ENCODE measurements around the gene COL28A1. TPM values are rescaled to one million over a fixed set of nuclear protein-coding genes. Genes with fewer than 3 reads are reported as not detected.

COL28A1 gene
- total and polyA plus RNA-seq, 4 donors = 1.3 to 10.2 (median 3.2) TPM

- ATAC-seq (ENCODE audit: insufficient read depth, low FRiP score) (no peak), DNase-seq (no peak)
- Histone ChIP-seq H3K27ac (ENCODE audit: low read depth in 1 of 2, low read length in 1 of 2) (no peak overlapping the region), H3K4me3 (no peak overlapping the region), H3K4me1 (ENCODE audit: control insufficient read depth in 5 of 5, insufficient read depth in 5 of 5, low read length in 5 of 5) (no peaks in the 10 kb centered on the region), H3K9ac (ENCODE audit: insufficient read depth in 1 of 2, low read length in 2 of 2) (no peak overlapping the region), H3K9me3 (ENCODE audit: control insufficient read depth in 4 of 4, insufficient read depth in 3 of 4, low read length in 3 of 4) (no peaks in the 10 kb centered on the region), H3K36me3 (ENCODE audit: control insufficient read depth in 4 of 4, insufficient read depth in 4 of 4, low read length in 4 of 4) (peaks cover 0 to 2% (median 0%) of the 10 kb centered on the region in 4 donors), H3K27me3 (ENCODE audit: control insufficient read depth in 3 of 3, insufficient read depth in 3 of 3, low read length in 2 of 3) (no peaks in the 10 kb centered on the region)
- 89 to 93% methylated on average over 2 of the region's 2 CpGs for WGBS, 2 donors
- TF ChIP-seq CTCF (IDR thresholded peaks at IDR 0.05; ENCODE audit: control extremely low read depth, extremely low read depth) = no peak
These were observed 16.6 kb downstream of the COL28A1 start for GRCh38 chr7:7519056-7519455.

- 28 to 32% methylated on average over 3 of the region's 3 CpGs for WGBS, 2 donors
- Histone ChIP-seq H3K4me1 (ENCODE audit: control insufficient read depth in 5 of 5, insufficient read depth in 5 of 5, low read length in 5 of 5) (no peaks in the 10 kb centered on the region), H3K27me3 (ENCODE audit: control insufficient read depth in 3 of 3, insufficient read depth in 3 of 3, low read length in 2 of 3) (no peaks in the 10 kb centered on the region), H3K36me3 (ENCODE audit: control insufficient read depth in 4 of 4, insufficient read depth in 4 of 4, low read length in 4 of 4) (no peaks in the 10 kb centered on the region), H3K9me3 (ENCODE audit: control insufficient read depth in 4 of 4, insufficient read depth in 3 of 4, low read length in 3 of 4) (peaks cover 0 to 1% (median 0%) of the 10 kb centered on the region in 4 donors), H3K4me3 (no peak overlapping the region), H3K9ac (ENCODE audit: insufficient read depth in 1 of 2, low read length in 2 of 2) (no peak overlapping the region), H3K27ac (ENCODE audit: low read depth in 1 of 2, low read length in 1 of 2) (no peak overlapping the region)
- TF ChIP-seq CTCF (IDR thresholded peaks at IDR 0.05; ENCODE audit: control extremely low read depth, extremely low read depth) = no peak
- no peak for DNase-seq
- no peak for ATAC-seq (ENCODE audit: insufficient read depth, low FRiP score)
These were observed 17.9 kb downstream of the COL28A1 start for GRCh38 chr7:7517754-7518153.

DNA sequence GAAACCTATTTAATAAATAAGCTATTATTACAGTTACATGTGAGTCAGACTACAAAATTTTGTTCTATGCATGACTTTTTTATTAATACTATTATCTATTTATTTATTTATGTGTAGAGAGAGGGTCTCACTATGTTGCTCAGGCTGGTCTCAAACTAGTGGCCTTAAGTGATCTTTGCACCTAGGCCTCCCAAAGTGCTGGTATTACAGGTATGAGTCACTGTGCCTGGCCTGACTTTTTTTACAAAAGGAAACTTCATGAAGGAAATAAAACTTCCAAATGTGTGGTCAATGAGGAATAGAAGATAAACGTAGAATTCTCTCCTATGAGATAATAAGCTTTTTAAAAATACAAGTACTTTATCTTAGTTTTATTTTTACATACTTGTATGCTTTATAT, 19.0 kb downstream of the COL28A1 start:
- no peak overlapping the region for H3K4me3 ChIP-seq
- no peaks in the 10 kb centered on the region for H3K36me3 ChIP-seq (ENCODE audit: control insufficient read depth in 4 of 4, insufficient read depth in 4 of 4, low read length in 4 of 4)
- H3K27me3 ChIP-seq (ENCODE audit: control insufficient read depth in 3 of 3, insufficient read depth in 3 of 3, low read length in 2 of 3) = no peaks in the 10 kb centered on the region
- WGBS, 2 donors = 81 to 83% methylated on average over 1 of the region's 1 CpG
- no peak for DNase-seq
- ATAC-seq (ENCODE audit: insufficient read depth, low FRiP score) = no peak
- peaks cover 0 to 1% (median 0%) of the 10 kb centered on the region in 4 donors for H3K9me3 ChIP-seq (ENCODE audit: control insufficient read depth in 4 of 4, insufficient read depth in 3 of 4, low read length in 3 of 4)
- no peak overlapping the region for H3K9ac ChIP-seq (ENCODE audit: insufficient read depth in 1 of 2, low read length in 2 of 2)
- no peak for TF ChIP-seq CTCF (IDR thresholded peaks at IDR 0.05; ENCODE audit: control extremely low read depth, extremely low read depth)
- no peaks in the 10 kb centered on the region for H3K4me1 ChIP-seq (ENCODE audit: control insufficient read depth in 5 of 5, insufficient read depth in 5 of 5, low read length in 5 of 5)
- no peak overlapping the region for H3K27ac ChIP-seq (ENCODE audit: low read depth in 1 of 2, low read length in 1 of 2)

GRCh38 chr7:7516156-7516555, 19.5 kb downstream of the COL28A1 start:
- Histone ChIP-seq H3K4me3 (no peak overlapping the region), H3K9ac (ENCODE audit: insufficient read depth in 1 of 2, low read length in 2 of 2) (no peak overlapping the region), H3K4me1 (ENCODE audit: control insufficient read depth in 5 of 5, insufficient read depth in 5 of 5, low read length in 5 of 5) (no peaks in the 10 kb centered on the region), H3K9me3 (ENCODE audit: control insufficient read depth in 4 of 4, insufficient read depth in 3 of 4, low read length in 3 of 4) (peaks cover 0 to 1% (median 0%) of the 10 kb centered on the region in 4 donors), H3K27ac (ENCODE audit: low read depth in 1 of 2, low read length in 1 of 2) (no peak overlapping the region), H3K27me3 (ENCODE audit: control insufficient read depth in 3 of 3, insufficient read depth in 3 of 3, low read length in 2 of 3) (no peaks in the 10 kb centered on the region), H3K36me3 (ENCODE audit: control insufficient read depth in 4 of 4, insufficient read depth in 4 of 4, low read length in 4 of 4) (no peaks in the 10 kb centered on the region)
- TF ChIP-seq CTCF (IDR thresholded peaks at IDR 0.05; ENCODE audit: control extremely low read depth, extremely low read depth) = no peak
- ATAC-seq (ENCODE audit: insufficient read depth, low FRiP score) (no peak), DNase-seq (no peak)
- WGBS, 2 donors = 78 to 93% methylated on average over 2 of the region's 2 CpGs
